ENCODE measurements around the gene OR51Q1. TPM values are rescaled to one million over a fixed set of nuclear protein-coding genes. Genes with fewer than 3 reads are reported as not detected.

OR51Q1 gene
- total RNA-seq, 1 experiment from 2014 or later = not detected

GRCh38 chr11:5423131-5423530 is 1.2 kb downstream of the OR51Q1 start:
- no peaks in the 10 kb centered on the region for H3K9me2 ChIP-seq (replicated peaks; ENCODE audit: low read length)
- no peaks in the 10 kb centered on the region for H3K36me3 ChIP-seq (ENCODE audit: low read depth, low read length)
- H4K20me1 ChIP-seq (ENCODE audit: low read length) = no peaks in the 10 kb centered on the region
- ChIA-PET CTCF (no interaction called here), POLR2A (ENCODE audit: unreplicated experiment) (no interaction called here)
- H3K27ac ChIP-seq (ENCODE audit: low read length) = no peak overlapping the region
- H3F3A ChIP-seq (ENCODE audit: low read length, unreplicated experiment) = no peaks in the 10 kb centered on the region
- BruUV-seq (replicated peaks) = no TSS peak
- no peak overlapping the region for H3K4me3 ChIP-seq (ENCODE audit: low read length)
- intact Hi-C loops (cut with micrococcal nuclease) = no loop called here
- ATAC-seq (no peak), DNase-seq (no peak)
- H3K27me3 ChIP-seq (ENCODE audit: low read length) = peaks cover 32% of the 10 kb centered on the region
- no peaks in the 10 kb centered on the region for H3K9me3 ChIP-seq (ENCODE audit: low read length)
- H3K4me2 ChIP-seq (ENCODE audit: low read length) = no peak overlapping the region
- TF ChIP-seq EZH2 (IDR thresholded peaks at IDR 0.05; ENCODE audit: low read length, unreplicated experiment) = no peak
- no peak for TF ChIP-seq EZH2phosphoT487 (IDR thresholded peaks at IDR 0.05; ENCODE audit: borderline replicate concordance, low read length)
- H3K4me1 ChIP-seq (ENCODE audit: insufficient read depth, low read length) = no peaks in the 10 kb centered on the region
- H3K9ac ChIP-seq (ENCODE audit: low read length) = no peak overlapping the region
- no peaks in the 10 kb centered on the region for H3K79me2 ChIP-seq (ENCODE audit: low read length)
- no peak overlapping the region for H2AFZ ChIP-seq (ENCODE audit: low read length)

- POLR2A ChIA-PET (ENCODE audit: unreplicated experiment) = no interaction called here
- CTCF ChIA-PET = no interaction called here
Measured at GRCh38 chr11:5441414-5441813, 19.5 kb downstream of the OR51Q1 start, which contains the start of gene OR51I1. Gene OR51I1 (minus strand): TSS chr11:5441514. CDS start chr11:5441514, 0 bp downstream.

GRCh38 chr11:5443835-5444393 is 22.0 kb downstream of the OR51Q1 start:
- Histone ChIP-seq H2AFZ (ENCODE audit: low read length) (no peak overlapping the region), H3K27ac (ENCODE audit: low read length) (no peak overlapping the region), H3K4me1 (ENCODE audit: insufficient read depth, low read length) (no peaks in the 10 kb centered on the region), H3K4me2 (ENCODE audit: low read length) (no peak overlapping the region), H3K36me3 (ENCODE audit: low read depth, low read length) (no peaks in the 10 kb centered on the region), H3K79me2 (ENCODE audit: low read length) (no peaks in the 10 kb centered on the region), H3K4me3 (ENCODE audit: low read length) (no peak overlapping the region), H3K9me2 (replicated peaks; ENCODE audit: low read length) (no peaks in the 10 kb centered on the region), H3K27me3 (ENCODE audit: low read length) (0 out of 2 replicates have a peak, but pooled peaks cover 11% of the 10 kb centered on the region), H3F3A (ENCODE audit: low read length, unreplicated experiment) (no peaks in the 10 kb centered on the region), H4K20me1 (ENCODE audit: low read length) (no peaks in the 10 kb centered on the region), H3K9me3 (ENCODE audit: low read length) (no peaks in the 10 kb centered on the region), H3K9ac (ENCODE audit: low read length) (no peak overlapping the region)
- DNase-seq (no peak), ATAC-seq (no peak)
- TF ChIP-seq, protein P1, sequence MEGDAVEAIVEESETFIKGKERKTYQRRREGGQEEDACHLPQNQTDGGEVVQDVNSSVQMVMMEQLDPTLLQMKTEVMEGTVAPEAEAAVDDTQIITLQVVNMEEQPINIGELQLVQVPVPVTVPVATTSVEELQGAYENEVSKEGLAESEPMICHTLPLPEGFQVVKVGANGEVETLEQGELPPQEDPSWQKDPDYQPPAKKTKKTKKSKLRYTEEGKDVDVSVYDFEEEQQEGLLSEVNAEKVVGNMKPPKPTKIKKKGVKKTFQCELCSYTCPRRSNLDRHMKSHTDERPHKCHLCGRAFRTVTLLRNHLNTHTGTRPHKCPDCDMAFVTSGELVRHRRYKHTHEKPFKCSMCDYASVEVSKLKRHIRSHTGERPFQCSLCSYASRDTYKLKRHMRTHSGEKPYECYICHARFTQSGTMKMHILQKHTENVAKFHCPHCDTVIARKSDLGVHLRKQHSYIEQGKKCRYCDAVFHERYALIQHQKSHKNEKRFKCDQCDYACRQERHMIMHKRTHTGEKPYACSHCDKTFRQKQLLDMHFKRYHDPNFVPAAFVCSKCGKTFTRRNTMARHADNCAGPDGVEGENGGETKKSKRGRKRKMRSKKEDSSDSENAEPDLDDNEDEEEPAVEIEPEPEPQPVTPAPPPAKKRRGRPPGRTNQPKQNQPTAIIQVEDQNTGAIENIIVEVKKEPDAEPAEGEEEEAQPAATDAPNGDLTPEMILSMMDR (conservative IDR thresholded peaks at IDR 0.05; ENCODE audit: low read depth, low read length) = no peak
- TF ChIP-seq EZH2 (IDR thresholded peaks at IDR 0.05; ENCODE audit: low read length, unreplicated experiment) (no peak), EZH2phosphoT487 (IDR thresholded peaks at IDR 0.05; ENCODE audit: borderline replicate concordance, low read length) (no peak)
- no TSS peak for BruUV-seq (replicated peaks)
- intact Hi-C loops (cut with micrococcal nuclease) = no loop called here
- ChIA-PET POLR2A (ENCODE audit: unreplicated experiment) (no interaction called here), CTCF (no interaction called here)

More at GRCh38 chr11:5441414-5441813, 19.5 kb downstream of the OR51Q1 start, which contains the start of gene OR51I1:
- no peak within 1 kb of the TSS for H3K4me3 ChIP-seq (ENCODE audit: low read length)
- no peaks in the 10 kb centered on the region for H3K4me1 ChIP-seq (ENCODE audit: insufficient read depth, low read length)
- no peaks in the 10 kb centered on the region for H3K79me2 ChIP-seq (ENCODE audit: low read length)
- H2AFZ ChIP-seq (ENCODE audit: low read length) = no peak within 1 kb of the TSS
- DNase-seq = no peak
- intact Hi-C loops (cut with micrococcal nuclease) = no loop called here
- H4K20me1 ChIP-seq (ENCODE audit: low read length) = no peaks in the 10 kb centered on the region
- H3K9me2 ChIP-seq (replicated peaks; ENCODE audit: low read length) = no peaks in the 10 kb centered on the region
- H3K36me3 ChIP-seq (ENCODE audit: low read depth, low read length) = no peaks in the 10 kb centered on the region
- H3K9ac ChIP-seq (ENCODE audit: low read length) = no peak within 1 kb of the TSS
- TF ChIP-seq, protein P1 (conservative IDR thresholded peaks at IDR 0.05; ENCODE audit: low read depth, low read length) = no peak
- TF ChIP-seq EZH2phosphoT487 (IDR thresholded peaks at IDR 0.05; ENCODE audit: borderline replicate concordance, low read length) = no peak
- no peak for TF ChIP-seq EZH2 (IDR thresholded peaks at IDR 0.05; ENCODE audit: low read length, unreplicated experiment)
- no TSS peak for BruUV-seq (replicated peaks)
- H3K27me3 ChIP-seq (ENCODE audit: low read length) = 0 out of 2 replicates have a peak, but pooled peaks cover 11% of the 10 kb centered on the region
- H3K4me2 ChIP-seq (ENCODE audit: low read length) = no peak within 1 kb of the TSS
- H3K9me3 ChIP-seq (ENCODE audit: low read length) = no peaks in the 10 kb centered on the region
- no peak for ATAC-seq
- H3K27ac ChIP-seq (ENCODE audit: low read length) = no peak within 1 kb of the TSS
- no peaks in the 10 kb centered on the region for H3F3A ChIP-seq (ENCODE audit: low read length, unreplicated experiment)
